Caco-2 (cell line): ENCODE data around the gene LMX1B. TPM values are rescaled to one million over a fixed set of nuclear protein-coding genes. Genes with fewer than 3 reads are reported as not detected.

ENCODE experiments used
- BruUV-seq: library from RNA; stranded (reverse); fragments of 400-500 nt; replicated peaks from 2 replicates; lab custom pipeline; 2021; lab: Mats Ljungman, UMichigan
- CTCF ChIA-PET: fragments of 300-600 bp; sonication (Branson Sonifier 250); formaldehyde crosslinking; loops from one replicate; lab custom pipeline; 2022; ENCODE audit warnings: antibody characterized with exemption; lab: Charles Lee
- POLR2A ChIA-PET: fragments of 300-600 bp; sonication (Branson Sonifier 250); formaldehyde crosslinking; loops from one replicate; lab custom pipeline; 2022; ENCODE audit warnings: antibody characterized with exemption; lab: Charles Lee
- DNase-seq, 2 experiments: peaks; one replicate each; pipeline versions ENCODE4 v3.0.0 to v3.0.0-alpha.2; 2020 to 2022
- H3K27me3 ChIP-seq: replicated peaks from 2 replicates; pipeline ENCODE4 v1.6.0; 2011; ENCODE audit warnings: low read length; ENCODE audit not compliant: control insufficient read depth, insufficient read depth
- H3K36me3 ChIP-seq: 2 replicates; pipeline ENCODE4 v1.5.1; 2011; ENCODE audit warnings: low read length; ENCODE audit not compliant: control insufficient read depth, insufficient read depth
- H3K4me1 ChIP-seq: fragments of 250-450 bp; sonication (Bioruptor Pico); 2 replicates; pipeline ENCODE4 v1.5.1; 2020; ENCODE audit warnings: mild to moderate bottlenecking
- H3K4me3 ChIP-seq: 2 replicates; pipeline ENCODE4 v1.5.1; 2011; ENCODE audit warnings: low read depth, mild to moderate bottlenecking, control low read depth, low read length
- H3K9me3 ChIP-seq: fragments of 250-450 bp; sonication (Bioruptor Pico); 2 replicates; pipeline ENCODE4 v1.5.1; 2020; ENCODE audit warnings: mild to moderate bottlenecking, moderate library complexity
- H3K27ac Mint-ChIP-seq: one replicate; pipeline ENCODE4 v1.8.0; 2022; ENCODE audit warnings: mixed read lengths; ENCODE audit not compliant: unreplicated experiment
- H3K27me3 Mint-ChIP-seq: one replicate; pipeline ENCODE4 v1.8.0; 2022; ENCODE audit warnings: mixed read lengths; ENCODE audit not compliant: insufficient read depth, unreplicated experiment
- H3K36me3 Mint-ChIP-seq: one replicate; pipeline ENCODE4 v1.8.0; 2022; ENCODE audit warnings: mild to moderate bottlenecking, mixed read lengths; ENCODE audit not compliant: insufficient read depth, unreplicated experiment
- H3K4me1 Mint-ChIP-seq: one replicate; pipeline ENCODE4 v1.8.0; 2022; ENCODE audit warnings: low read depth, mixed read lengths; ENCODE audit not compliant: unreplicated experiment
- H3K4me3 Mint-ChIP-seq: one replicate; pipeline ENCODE4 v1.8.0; 2022; ENCODE audit warnings: mild to moderate bottlenecking, moderate library complexity, mixed read lengths; ENCODE audit not compliant: unreplicated experiment
- H3K9me3 Mint-ChIP-seq: one replicate; pipeline ENCODE4 v1.8.0; 2022; ENCODE audit warnings: mixed read lengths; ENCODE audit not compliant: unreplicated experiment
- intact Hi-C: fragments of 100-400 bp; cut with micrococcal nuclease; formaldehyde crosslinking; loops from one replicate; pipeline ENCODE4 v1.10.0; 2022; ENCODE audit not compliant: unreplicated experiment
- total RNA-seq: library from RNA; stranded (reverse); gene quantifications from 2 replicates; pipeline ENCODE4 v1.2.3, GENCODE V29; 2022
- TF ChIP-seq, protein P1 (sequence below), 2 experiments: fragments of 200-600 bp in 1 of 2; IDR thresholded peaks; 1 replicate in 1 of 2; 2 replicates in 1 of 2; pipeline versions ENCODE4 v1.5.1 to v1.8.0; 2011 to 2022; ENCODE audit warnings: antibody characterized with exemption in 1 of 2, control low read depth in 1 of 2, inconsistent platforms in 1 of 2, low read depth in 1 of 2, low read length in 1 of 2, mild to moderate bottlenecking in 1 of 2, moderate library complexity in 1 of 2; ENCODE audit not compliant: insufficient read depth in 1 of 2, severe bottlenecking in 1 of 2, unreplicated experiment in 1 of 2

Gene LMX1B
- total RNA-seq, 1 experiment from 2014 or later: 17.0 TPM

- Histone ChIP-seq H3K9me3 (peaks cover 16% of the 10 kb centered on the region), H3K36me3 (no peaks in the 10 kb centered on the region), H3K4me1 (no peaks in the 10 kb centered on the region), H3K27me3 (no peaks in the 10 kb centered on the region), H3K4me3 (no peak overlapping the region)
- TF ChIP-seq, protein P1, sequence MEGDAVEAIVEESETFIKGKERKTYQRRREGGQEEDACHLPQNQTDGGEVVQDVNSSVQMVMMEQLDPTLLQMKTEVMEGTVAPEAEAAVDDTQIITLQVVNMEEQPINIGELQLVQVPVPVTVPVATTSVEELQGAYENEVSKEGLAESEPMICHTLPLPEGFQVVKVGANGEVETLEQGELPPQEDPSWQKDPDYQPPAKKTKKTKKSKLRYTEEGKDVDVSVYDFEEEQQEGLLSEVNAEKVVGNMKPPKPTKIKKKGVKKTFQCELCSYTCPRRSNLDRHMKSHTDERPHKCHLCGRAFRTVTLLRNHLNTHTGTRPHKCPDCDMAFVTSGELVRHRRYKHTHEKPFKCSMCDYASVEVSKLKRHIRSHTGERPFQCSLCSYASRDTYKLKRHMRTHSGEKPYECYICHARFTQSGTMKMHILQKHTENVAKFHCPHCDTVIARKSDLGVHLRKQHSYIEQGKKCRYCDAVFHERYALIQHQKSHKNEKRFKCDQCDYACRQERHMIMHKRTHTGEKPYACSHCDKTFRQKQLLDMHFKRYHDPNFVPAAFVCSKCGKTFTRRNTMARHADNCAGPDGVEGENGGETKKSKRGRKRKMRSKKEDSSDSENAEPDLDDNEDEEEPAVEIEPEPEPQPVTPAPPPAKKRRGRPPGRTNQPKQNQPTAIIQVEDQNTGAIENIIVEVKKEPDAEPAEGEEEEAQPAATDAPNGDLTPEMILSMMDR (IDR thresholded peaks at IDR 0.05; ENCODE audit: insufficient read depth in 1 of 2, low read depth in 1 of 2, low read length in 1 of 2, severe bottlenecking in 1 of 2, unreplicated experiment in 1 of 2): no peak
- no TSS peak for BruUV-seq
- intact Hi-C loops: no loop called here
- Mint-ChIP-seq H3K4me3 (no peak overlapping the region), H3K4me1 (no peaks in the 10 kb centered on the region), H3K9me3 (peaks cover 32% of the 10 kb centered on the region), H3K27me3 (peaks cover 6% of the 10 kb centered on the region), H3K27ac (no peak overlapping the region), H3K36me3 (no peaks in the 10 kb centered on the region)
- ChIA-PET CTCF (no interaction called here), POLR2A (no interaction called here)
- no peak for DNase-seq
Observed at GRCh38 chr9:126738553-126738952, 124.8 kb downstream of the LMX1B start.

DNA sequence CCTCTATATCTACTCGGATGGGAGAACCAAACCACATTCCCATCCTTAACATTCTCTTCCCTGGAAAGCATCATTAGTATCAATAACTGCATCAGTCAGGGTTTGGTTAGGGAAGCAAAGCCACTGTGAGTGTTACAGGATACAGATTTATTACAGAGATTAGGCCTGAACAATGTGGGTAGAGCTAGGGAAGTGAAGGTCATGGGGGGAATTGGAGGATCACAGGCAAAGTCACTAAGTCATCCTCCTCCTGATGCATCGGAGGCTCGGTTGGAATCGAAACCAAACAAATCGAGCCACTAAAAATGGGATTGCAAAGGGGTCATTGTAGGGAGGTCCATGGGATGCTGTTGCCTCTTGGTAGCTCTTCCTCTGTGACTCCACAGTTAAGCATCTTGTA lies 129.3 kb downstream of the LMX1B start:
- POLR2A ChIA-PET: no interaction called here
- H3K36me3 Mint-ChIP-seq: no peaks in the 10 kb centered on the region
- intact Hi-C loops: no loop called here
- no peaks in the 10 kb centered on the region for H3K36me3 ChIP-seq
- BruUV-seq: no TSS peak
- no peaks in the 10 kb centered on the region for H3K9me3 ChIP-seq
- no peaks in the 10 kb centered on the region; the same call in 1 of the 2 replicates for H3K27me3 ChIP-seq
- CTCF ChIA-PET: interaction anchor here (0.9 kb wide), 1 partner anchor 40 kb away, joined by 3 read pairs; no protein-coding TSS in a partner anchor
- TF ChIP-seq, protein P1 (IDR thresholded peaks at IDR 0.05; ENCODE audit: insufficient read depth in 1 of 2, low read depth in 1 of 2, low read length in 1 of 2, severe bottlenecking in 1 of 2, unreplicated experiment in 1 of 2): no peak
- DNase-seq: no peak
- H3K4me3 Mint-ChIP-seq: no peak overlapping the region
- no peaks in the 10 kb centered on the region for H3K4me1 Mint-ChIP-seq
- no peaks in the 10 kb centered on the region for H3K4me1 ChIP-seq
- no peak overlapping the region for H3K27ac Mint-ChIP-seq
- peaks cover 21% of the 10 kb centered on the region for H3K27me3 Mint-ChIP-seq
- H3K4me3 ChIP-seq: no peak overlapping the region
- no peaks in the 10 kb centered on the region for H3K9me3 Mint-ChIP-seq

GRCh38 chr9:126745574-126746411 lies 132.1 kb downstream of the LMX1B start:
- DNase-seq: no peak
- POLR2A ChIA-PET: no interaction called here
- intact Hi-C loops: no loop called here
- Histone ChIP-seq H3K4me1 (no peaks in the 10 kb centered on the region), H3K4me3 (no peak overlapping the region), H3K27me3 (no peaks in the 10 kb centered on the region; the same call in none of the 2 replicates), H3K36me3 (no peaks in the 10 kb centered on the region), H3K9me3 (no peaks in the 10 kb centered on the region)
- no peaks in the 10 kb centered on the region for H3K9me3 Mint-ChIP-seq
- H3K4me3 Mint-ChIP-seq: no peak overlapping the region
- peaks cover 25% of the 10 kb centered on the region for H3K27me3 Mint-ChIP-seq
- TF ChIP-seq, protein P1 (IDR thresholded peaks at IDR 0.05; ENCODE audit: insufficient read depth in 1 of 2, low read depth in 1 of 2, low read length in 1 of 2, severe bottlenecking in 1 of 2, unreplicated experiment in 1 of 2): no peak
- H3K36me3 Mint-ChIP-seq: no peaks in the 10 kb centered on the region
- no peak overlapping the region for H3K27ac Mint-ChIP-seq
- no peaks in the 10 kb centered on the region for H3K4me1 Mint-ChIP-seq
- CTCF ChIA-PET: interaction anchor here (0.7 kb wide), 1 partner anchor 67 kb away, joined by 7 read pairs; no protein-coding TSS in a partner anchor
- BruUV-seq: no TSS peak

Other genes starting within 250 kb of the LMX1B start
- gene ZBTB43, start 191.1 kb downstream of the LMX1B start, total RNA-seq: 17.7 and 18.5 TPM in 2 replicates
- 16.8 and 17.1 TPM in 2 replicates for gene ZBTB34, start 246.7 kb downstream of the LMX1B start, total RNA-seq